ENCODE data around the gene GDF3.

DNA sequence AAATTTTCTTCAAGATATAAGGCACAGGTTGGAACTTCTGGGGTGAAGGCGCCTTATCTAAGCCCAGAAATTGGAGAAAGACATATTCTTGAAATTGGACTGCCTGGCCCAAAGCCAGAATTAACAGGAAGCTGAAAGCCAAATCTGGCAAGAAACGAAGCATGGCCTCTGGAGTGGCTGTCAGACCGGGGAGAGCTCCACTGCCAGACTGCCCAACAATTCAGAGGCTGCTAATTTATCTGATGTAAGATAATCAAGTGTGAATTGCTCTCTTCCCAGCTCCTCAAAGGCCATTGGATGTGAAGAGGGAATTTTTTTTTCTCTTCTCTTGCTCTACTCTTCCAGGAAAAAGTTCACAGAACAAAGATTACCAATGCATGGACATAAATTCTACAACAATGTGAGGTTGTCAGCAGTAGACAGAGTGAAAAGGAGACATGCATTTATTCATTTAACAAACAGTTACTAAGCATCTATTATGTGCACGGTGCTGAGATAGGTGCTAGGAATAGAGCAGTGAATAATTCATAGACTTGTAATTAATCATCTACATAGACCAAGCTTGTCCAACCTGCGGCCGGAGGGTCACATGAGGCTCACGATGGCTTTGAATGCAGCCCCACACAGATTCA is at the start of gene GDF3:
- TF ChIP-seq, protein P1, sequence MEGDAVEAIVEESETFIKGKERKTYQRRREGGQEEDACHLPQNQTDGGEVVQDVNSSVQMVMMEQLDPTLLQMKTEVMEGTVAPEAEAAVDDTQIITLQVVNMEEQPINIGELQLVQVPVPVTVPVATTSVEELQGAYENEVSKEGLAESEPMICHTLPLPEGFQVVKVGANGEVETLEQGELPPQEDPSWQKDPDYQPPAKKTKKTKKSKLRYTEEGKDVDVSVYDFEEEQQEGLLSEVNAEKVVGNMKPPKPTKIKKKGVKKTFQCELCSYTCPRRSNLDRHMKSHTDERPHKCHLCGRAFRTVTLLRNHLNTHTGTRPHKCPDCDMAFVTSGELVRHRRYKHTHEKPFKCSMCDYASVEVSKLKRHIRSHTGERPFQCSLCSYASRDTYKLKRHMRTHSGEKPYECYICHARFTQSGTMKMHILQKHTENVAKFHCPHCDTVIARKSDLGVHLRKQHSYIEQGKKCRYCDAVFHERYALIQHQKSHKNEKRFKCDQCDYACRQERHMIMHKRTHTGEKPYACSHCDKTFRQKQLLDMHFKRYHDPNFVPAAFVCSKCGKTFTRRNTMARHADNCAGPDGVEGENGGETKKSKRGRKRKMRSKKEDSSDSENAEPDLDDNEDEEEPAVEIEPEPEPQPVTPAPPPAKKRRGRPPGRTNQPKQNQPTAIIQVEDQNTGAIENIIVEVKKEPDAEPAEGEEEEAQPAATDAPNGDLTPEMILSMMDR (IDR thresholded peaks at IDR 0.05), result no peak
- TF ChIP-seq EZH2 (IDR thresholded peaks at IDR 0.05), result no peak
